GM19467 (cell line): Measurements from ENCODE around the gene HEATR3.

ENCODE experiments used
- ATAC-seq: cut with Tn5 transposase; IDR thresholded peaks from one replicate; pipeline ENCODE4 v1.9.1; 2021; ENCODE audit warnings: mild to moderate bottlenecking, moderate library complexity; ENCODE audit not compliant: unreplicated experiment

The HEATR3 gene, protein sequence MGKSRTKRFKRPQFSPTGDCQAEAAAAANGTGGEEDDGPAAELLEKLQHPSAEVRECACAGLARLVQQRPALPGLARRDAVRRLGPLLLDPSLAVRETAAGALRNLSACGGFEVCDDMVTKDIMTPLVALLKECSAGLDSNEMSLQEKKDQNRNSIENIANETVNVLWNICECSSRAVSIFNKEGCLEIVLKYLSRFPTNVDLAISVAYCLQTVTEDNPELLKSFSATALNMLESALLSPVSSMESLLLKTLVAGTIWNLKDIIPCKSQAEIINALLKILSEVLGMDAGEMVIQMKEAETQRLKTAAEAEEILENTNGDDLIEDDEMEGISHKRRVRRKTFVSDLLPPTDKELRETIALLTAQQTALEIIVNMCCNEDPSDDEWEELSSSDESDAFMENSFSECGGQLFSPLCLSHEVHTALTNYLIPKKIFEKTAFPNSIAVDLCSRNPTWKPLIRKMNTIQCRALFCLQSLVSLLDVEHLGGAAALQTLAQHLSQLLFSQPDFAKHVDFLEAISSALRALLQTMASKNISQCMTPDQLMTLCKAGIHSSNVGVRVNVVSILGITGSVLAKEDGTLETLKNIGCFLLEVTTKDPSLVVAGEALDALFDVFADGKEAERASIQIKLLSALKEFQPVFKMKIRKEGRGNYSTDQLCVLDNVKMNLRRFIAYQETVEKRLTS

GRCh38 chr16:50065624-50066481, at the start of gene HEATR3:
Gene HEATR3, plus strand, starts transcription at chr16:50065970. Its CDS starts 162 bp downstream, at chr16:50066132.
- peak; percentile 71 for ATAC-seq

- no peak for ATAC-seq
These were observed 48.2 kb upstream of the HEATR3 start for GRCh38 chr16:50017553-50017952.

- no peak for ATAC-seq
These were observed 44.2 kb upstream of the HEATR3 start for GRCh38 chr16:50021544-50021943.

DNA sequence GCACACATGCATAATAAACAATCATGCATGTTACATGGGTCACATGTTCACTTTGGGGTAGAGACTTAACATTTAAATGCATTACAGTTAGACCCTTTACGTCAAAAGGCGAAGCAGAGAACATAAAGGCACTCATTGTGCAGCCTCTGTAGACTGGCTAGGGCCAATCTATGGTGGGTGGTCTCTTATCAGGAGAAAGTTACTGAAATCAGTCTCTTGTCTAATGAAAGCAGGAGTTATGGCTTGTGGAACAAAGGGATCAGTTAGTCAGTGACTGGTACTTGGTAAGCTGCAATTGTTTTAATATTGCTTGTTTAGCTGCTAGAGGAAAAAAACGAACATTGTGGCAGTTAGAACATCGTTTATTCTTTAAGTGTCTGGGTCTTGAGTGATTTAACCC, 42.1 kb upstream of the HEATR3 start:
- ATAC-seq = no peak

DNA sequence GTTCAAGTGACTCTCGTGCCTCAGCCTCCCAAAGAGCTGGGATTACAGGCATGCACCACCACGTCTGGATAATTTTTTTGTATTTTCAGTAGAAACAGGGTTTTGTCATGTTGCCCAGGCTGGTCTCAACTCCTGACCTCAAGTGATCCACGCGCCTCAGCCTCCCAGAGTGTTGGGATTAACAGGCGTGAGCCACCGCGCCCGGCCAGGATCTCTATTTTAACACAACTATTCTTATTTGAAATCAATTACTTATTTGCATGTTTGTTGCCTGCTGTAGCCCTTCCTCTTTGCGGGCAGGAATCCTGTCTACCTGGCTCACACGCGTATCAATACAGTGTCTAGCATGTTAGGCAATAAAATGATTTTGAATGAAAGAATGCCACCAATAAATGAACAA, 41.6 kb upstream of the HEATR3 start:
- no peak for ATAC-seq

- ATAC-seq = peak; percentile 97
These were observed 40.9 kb upstream of the HEATR3 start, which contains the start of gene CNEP1R1 for GRCh38 chr16:50024684-50025536. Gene CNEP1R1, plus strand, starts transcription at chr16:50025225. Its CDS starts 91 bp downstream, at chr16:50025316.

- ATAC-seq = peak; percentile 3
These were observed 40.2 kb upstream of the HEATR3 start for GRCh38 chr16:50025537-50025931.

GRCh38 chr16:50027829-50028228, 37.9 kb upstream of the HEATR3 start:
- ATAC-seq = no peak

- ATAC-seq = no peak
These were observed 30.2 kb upstream of the HEATR3 start for GRCh38 chr16:50035468-50035992.

- ATAC-seq = no peak
These were observed 29.3 kb upstream of the HEATR3 start for GRCh38 chr16:50036426-50036825.

- ATAC-seq = no peak
These were observed 28.0 kb upstream of the HEATR3 start for GRCh38 chr16:50037662-50038220.

- ATAC-seq = no peak
These were observed 27.5 kb upstream of the HEATR3 start for GRCh38 chr16:50038286-50038685.

GRCh38 chr16:50038756-50039529, 26.8 kb upstream of the HEATR3 start:
- ATAC-seq = no peak

GRCh38 chr16:50040018-50040417, 25.8 kb upstream of the HEATR3 start:
- no peak for ATAC-seq

- no peak for ATAC-seq
These were observed 25.1 kb upstream of the HEATR3 start for GRCh38 chr16:50040710-50041109.

DNA sequence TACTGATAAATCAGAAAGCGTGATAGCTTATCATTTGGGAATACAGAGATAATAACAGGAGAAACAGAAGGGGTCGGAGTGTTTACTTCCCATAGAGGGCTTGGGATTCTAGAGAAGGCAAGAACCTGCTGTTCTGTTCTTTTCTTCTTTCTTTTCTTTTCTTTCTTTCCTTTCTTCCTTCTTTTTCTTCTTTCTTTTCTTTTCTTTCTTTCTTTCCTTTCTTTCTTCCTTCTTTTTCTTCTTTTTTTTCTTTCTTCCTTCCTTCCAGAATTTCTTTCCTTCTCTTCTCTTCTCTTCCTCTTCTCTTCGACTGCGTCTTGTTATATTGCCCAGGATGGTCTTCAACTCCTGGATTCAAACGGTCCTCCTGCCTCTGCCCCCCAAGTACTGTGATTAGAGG, 22.4 kb upstream of the HEATR3 start:
- ATAC-seq = no peak

DNA sequence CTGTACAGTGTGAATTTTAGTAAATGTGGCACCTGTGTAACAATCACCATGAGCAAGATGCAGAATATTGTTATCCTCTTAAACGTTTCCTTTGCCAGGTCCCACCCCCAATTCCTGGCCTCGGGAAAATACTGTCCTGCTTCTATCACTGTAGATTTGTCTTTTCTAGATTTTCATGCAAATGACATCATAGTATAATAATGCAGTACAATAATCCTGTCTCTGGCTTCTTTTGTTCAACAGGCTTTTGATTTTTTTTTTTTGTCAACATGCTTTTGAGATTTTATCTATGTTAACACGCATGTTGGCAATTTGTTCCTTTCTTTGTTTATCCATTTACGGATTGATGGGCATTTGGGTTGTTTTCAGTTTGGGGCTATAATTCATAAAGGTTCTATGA, 20.4 kb upstream of the HEATR3 start:
- no peak for ATAC-seq

GRCh38 chr16:50046853-50047252, 18.9 kb upstream of the HEATR3 start:
- no peak for ATAC-seq

- ATAC-seq = no peak
These were observed 17.9 kb upstream of the HEATR3 start for GRCh38 chr16:50047864-50048263.
